ENCODE results near the gene CTSC.

- TF ChIP-seq CTCF (IDR thresholded peaks at IDR 0.05) (no peak), POLR2A (IDR thresholded peaks at IDR 0.05) (no peak), POLR2AphosphoS5 (IDR thresholded peaks at IDR 0.05; ENCODE audit: insufficient read depth in 1 of 2, low read depth in 1 of 2) (no peak)
Observed at GRCh38 chr11:88332851-88333250, 4.7 kb downstream of the CTSC start.
